ENCODE results near the gene PRKCE.
A peak's percentile ranks its signal among the peaks of the same experiment; 100 is the strongest.

PRKCE gene

DNA sequence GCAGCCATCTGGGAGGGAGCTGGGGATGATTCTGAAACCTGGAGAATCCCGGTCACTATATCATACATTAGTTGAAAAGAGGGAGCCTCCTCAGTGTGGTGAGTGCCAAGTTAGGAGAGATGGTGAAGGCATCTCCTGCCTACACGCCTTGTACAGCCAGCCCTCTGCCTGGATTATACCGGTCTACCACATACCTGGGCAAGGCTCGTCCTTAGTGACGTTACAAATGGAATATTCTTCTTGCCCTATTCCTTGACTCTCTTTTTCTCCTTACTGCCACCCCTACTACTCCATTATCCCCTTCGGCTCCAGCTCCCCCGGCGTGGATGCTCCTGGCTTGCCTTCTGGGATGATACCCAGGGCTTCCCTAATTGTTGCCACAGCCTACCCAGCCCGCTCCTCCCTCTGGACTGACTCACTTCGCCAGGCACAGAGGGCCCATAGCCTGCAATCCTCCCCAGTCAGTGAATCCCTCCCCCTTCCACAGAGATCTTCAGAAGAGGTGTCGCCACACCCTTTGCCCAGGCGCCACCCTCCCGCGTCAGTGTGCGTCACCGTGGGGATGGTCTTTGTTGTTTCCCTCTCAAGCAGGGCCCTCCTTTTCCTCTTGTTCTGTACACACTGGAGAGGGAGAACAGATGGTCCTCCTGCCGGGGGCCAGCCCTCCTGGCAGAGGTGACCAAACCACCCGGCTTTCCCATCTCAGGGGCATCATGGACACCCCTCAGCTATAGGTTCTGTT is 530.5 kb downstream of the PRKCE start:
- ATAC-seq, result no peak
- peaks cover 18% of the 10 kb centered on the region for H3K4me1 Mint-ChIP-seq

DNA sequence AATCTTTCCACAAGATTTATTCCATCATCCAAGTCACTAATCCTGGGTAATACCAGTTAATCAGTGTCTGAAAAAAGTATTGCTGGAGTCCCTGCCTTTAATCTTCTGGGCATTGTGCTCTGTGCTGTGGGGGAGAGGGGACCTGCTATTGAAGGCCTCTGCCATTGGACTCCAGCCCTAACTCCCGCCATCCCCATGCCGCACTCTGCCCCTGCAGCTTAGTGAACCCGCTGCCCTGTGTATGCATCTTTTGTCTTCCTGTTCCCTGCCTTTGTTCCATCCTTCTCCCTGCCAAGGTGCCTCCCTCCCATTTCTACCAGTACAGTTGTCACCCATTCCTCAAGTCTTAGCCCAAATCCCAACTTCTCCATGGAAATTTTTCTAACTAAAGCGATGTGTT is 532.0 kb downstream of the PRKCE start:
- Mint-ChIP-seq H3K4me3 (no peak overlapping the region), H3K27ac (no peak overlapping the region), H3K36me3 (ENCODE audit: low read depth) (no peaks in the 10 kb centered on the region), H3K9me3 (no peaks in the 10 kb centered on the region), H3K27me3 (no peaks in the 10 kb centered on the region), H3K4me1 (peaks cover 25% of the 10 kb centered on the region)
- ATAC-seq (no peak), DNase-seq (no peak)

More for the DNA sequence above, 530.5 kb downstream of the PRKCE start:
- Mint-ChIP-seq H3K27me3 (no peaks in the 10 kb centered on the region), H3K27ac (no peak overlapping the region), H3K9me3 (no peaks in the 10 kb centered on the region), H3K36me3 (ENCODE audit: low read depth) (no peaks in the 10 kb centered on the region), H3K4me3 (no peak overlapping the region)
- no peak for DNase-seq

DNA sequence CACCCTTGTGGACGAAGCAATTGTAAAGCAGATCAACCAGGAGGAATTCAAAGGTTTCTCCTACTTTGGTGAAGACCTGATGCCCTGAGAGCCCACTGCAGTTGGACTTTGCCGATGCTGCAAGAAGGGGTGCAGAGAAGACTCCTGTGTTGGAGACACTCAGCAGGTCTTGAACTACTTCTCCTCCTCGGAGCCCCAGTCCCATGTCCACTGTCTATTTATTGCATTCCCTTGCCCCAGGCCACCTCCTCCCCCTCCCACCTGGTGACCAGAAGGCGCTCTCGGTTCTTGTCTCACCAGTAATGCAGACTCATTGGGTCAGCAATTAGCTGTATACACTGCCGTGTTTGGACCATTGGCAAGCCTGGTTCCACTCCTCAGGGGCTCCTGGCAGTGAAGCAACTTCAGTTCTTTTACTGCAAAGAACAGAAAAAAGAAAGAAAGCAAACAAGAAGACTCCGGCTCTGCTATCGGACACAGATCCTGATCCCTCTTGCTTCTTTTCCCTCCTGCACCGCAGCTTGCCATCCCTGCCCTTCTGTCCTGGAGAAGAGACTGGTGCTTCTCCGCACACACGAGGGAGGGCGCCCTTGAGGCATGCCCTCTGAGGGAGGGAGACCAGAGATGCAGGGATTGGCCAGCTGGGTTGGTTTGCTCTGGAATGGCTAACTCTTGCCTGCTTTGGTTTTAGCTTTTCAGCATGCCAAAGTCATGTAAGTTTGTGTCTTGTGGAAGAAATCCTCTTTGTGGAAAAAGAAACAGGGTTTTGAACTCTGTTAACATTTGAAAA is 533.5 kb downstream of the PRKCE start:
- Mint-ChIP-seq H3K36me3 (ENCODE audit: low read depth) (no peaks in the 10 kb centered on the region), H3K4me3 (no peak overlapping the region), H3K9me3 (no peaks in the 10 kb centered on the region), H3K27ac (no peak overlapping the region), H3K27me3 (no peaks in the 10 kb centered on the region), H3K4me1 (peaks cover 13% of the 10 kb centered on the region)
- ATAC-seq, result no peak
- no peak for DNase-seq

DNA sequence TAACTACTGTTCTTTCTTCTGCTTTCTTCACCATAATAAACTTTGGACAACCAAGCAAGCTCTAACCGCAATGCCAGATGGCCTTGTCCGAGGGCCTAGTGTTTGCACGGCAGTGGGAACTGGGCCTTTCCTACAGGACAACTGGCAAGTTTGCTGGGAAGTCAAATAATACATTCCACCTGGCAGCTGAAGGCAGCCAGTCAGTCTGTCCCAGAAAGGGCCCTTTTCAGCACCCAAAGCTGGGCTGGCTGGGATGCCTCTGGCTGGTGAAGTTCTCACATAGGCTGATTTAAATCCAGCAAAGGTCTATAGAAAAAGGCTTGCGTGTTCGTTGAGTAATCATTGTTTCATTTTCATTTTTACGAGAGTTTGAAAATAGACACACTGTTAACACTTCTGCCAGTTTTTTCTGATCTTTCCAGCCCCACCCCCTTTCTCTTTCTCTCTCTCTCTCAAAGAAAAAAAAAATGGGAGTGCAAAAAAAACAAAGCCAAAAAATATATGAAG is 535.7 kb downstream of the PRKCE start:
- H3K27me3 Mint-ChIP-seq, result no peaks in the 10 kb centered on the region
- no peaks in the 10 kb centered on the region for H3K36me3 Mint-ChIP-seq (ENCODE audit: low read depth)
- no peaks in the 10 kb centered on the region for H3K9me3 Mint-ChIP-seq
- peak overlapping the region; percentile 55 for H3K27ac Mint-ChIP-seq
- peaks cover 13% of the 10 kb centered on the region for H3K4me1 Mint-ChIP-seq
- DNase-seq (peak; percentile 30), ATAC-seq (peak; percentile 90)
- H3K4me3 Mint-ChIP-seq, result peak overlapping the region; percentile 13

DNA sequence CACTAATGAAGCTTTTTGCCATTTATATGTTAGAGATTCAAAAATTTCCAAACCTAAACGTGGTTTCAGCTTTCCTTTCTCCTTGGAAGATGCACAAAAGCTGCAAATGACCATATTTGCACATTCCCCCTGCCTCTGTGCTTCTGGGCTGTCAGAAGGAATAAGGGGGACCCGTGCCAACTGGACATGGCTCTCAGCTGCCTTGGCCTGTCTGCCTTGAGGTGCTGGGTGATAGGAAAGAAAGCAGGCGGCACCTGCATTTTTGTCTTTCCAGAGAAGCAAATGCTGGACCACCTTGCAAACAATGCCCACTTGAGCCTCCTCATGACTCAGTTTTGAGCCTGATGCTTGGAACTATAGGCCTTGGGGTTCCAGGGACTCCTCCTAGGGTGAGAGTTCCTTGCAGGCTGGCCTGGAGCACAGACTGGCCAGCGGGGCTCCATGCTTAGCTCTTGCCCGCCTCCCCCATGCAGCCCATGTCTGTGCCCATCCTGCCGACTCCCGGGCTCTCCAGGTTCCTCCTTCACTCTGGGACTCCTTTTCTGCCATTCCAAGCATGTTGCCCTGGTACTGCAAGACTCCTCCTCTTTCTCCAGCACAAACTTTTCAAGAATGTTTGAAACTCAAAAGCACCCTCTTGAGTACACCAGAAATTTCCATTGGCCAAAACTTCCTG is 536.7 kb downstream of the PRKCE start:
- ATAC-seq (no peak), DNase-seq (no peak)
- no peaks in the 10 kb centered on the region for H3K9me3 Mint-ChIP-seq
- no peaks in the 10 kb centered on the region for H3K27me3 Mint-ChIP-seq
- peaks cover 13% of the 10 kb centered on the region for H3K4me1 Mint-ChIP-seq
- no peak overlapping the region for H3K4me3 Mint-ChIP-seq
- no peaks in the 10 kb centered on the region for H3K36me3 Mint-ChIP-seq (ENCODE audit: low read depth)
- H3K27ac Mint-ChIP-seq, result no peak overlapping the region

DNA sequence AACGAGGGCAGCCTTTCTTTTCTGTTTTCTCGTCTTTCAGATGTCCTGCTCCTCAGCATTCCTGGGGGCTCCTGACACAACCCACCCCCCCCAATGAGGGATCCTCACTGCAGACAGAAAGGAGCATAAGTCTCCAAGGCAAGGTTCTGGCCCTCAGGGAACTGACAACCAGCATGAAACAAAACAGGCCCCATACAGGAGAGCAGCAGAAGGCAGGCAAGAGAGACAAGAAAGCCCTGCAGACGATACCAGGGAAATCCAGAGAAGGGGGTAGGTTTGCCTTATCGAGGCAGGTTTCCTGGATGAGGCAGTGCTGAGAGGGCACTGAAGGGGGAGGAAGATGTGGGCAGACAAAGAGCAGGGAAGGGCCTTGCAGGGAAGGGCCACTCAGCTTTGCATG is 541.9 kb downstream of the PRKCE start:
- Mint-ChIP-seq H3K9me3 (no peaks in the 10 kb centered on the region), H3K27ac (no peak overlapping the region), H3K36me3 (ENCODE audit: low read depth) (no peaks in the 10 kb centered on the region), H3K4me1 (peaks cover 4% of the 10 kb centered on the region), H3K27me3 (no peaks in the 10 kb centered on the region), H3K4me3 (no peak overlapping the region)
- ATAC-seq (no peak), DNase-seq (no peak)

DNA sequence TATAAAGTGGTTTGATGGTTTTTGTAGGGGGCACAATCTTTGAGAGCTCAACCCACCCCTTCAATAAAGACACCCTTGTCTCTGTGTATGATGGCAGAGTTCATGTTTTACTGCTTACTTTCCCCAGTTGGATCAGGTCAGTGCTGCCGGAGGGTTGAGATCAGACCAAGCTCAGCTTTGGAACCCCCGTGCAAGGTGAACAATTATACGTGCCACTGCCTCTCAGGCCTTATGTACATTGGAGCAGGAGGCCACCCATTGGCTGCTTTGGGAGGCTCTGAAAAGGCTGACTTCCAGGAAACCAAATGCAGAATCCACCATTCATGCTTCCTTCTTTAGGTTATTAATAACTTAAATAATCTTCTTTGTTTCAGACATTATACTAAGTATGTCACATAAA is 542.4 kb downstream of the PRKCE start:
- no peak for ATAC-seq
- DNase-seq, result no peak
- Mint-ChIP-seq H3K4me3 (no peak overlapping the region), H3K9me3 (no peaks in the 10 kb centered on the region), H3K27me3 (no peaks in the 10 kb centered on the region), H3K4me1 (peaks cover 4% of the 10 kb centered on the region), H3K27ac (no peak overlapping the region), H3K36me3 (ENCODE audit: low read depth) (no peaks in the 10 kb centered on the region)

DNA sequence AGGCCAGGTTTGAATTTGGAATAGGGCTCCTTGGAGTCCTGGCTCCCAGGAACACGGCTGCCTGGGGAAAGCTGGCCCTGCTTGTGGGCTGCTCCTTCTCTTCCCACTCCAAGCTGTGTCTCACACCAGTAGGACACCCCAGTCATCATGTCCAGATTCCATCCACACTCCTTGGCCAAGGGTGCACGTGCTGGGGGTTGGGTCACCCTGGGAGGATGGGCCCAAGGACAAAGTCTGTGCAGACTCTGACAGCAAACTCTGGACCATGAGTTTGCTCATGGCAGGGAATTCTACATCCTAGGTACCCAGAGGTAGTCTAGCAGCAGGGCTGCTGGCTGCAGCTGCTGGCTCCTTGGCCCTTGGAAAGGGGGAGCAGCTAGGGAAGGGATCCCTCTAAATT is 543.4 kb downstream of the PRKCE start:
- DNase-seq, result no peak
- H3K27ac Mint-ChIP-seq, result no peak overlapping the region
- no peaks in the 10 kb centered on the region for H3K27me3 Mint-ChIP-seq
- H3K4me3 Mint-ChIP-seq, result no peak overlapping the region
- ATAC-seq, result no peak
- H3K4me1 Mint-ChIP-seq, result peaks cover 6% of the 10 kb centered on the region
- H3K36me3 Mint-ChIP-seq (ENCODE audit: low read depth), result no peaks in the 10 kb centered on the region
- no peaks in the 10 kb centered on the region for H3K9me3 Mint-ChIP-seq

DNA sequence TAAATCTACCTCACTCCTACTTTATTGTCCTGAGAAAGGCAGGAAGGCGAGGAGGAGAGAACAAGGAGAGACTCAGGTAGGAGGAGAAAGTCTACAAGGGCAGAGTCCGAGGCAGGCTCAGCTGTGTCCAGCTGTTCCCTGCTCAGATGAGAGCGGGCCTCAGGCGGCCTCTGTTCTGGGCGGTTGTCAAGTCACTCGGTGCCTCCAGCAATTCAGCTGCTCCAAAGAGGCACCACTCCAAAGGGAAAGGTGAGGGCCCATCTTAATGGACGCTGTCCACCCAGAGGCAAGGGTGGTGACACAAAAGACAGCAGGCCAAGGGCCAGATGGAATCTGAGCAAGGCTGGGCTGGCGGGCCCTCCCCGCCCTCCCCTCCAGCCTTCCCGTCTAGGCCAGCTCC is 544.3 kb downstream of the PRKCE start:
- Mint-ChIP-seq H3K36me3 (ENCODE audit: low read depth) (no peaks in the 10 kb centered on the region), H3K4me1 (peaks cover 13% of the 10 kb centered on the region), H3K4me3 (no peak overlapping the region), H3K27me3 (no peaks in the 10 kb centered on the region), H3K9me3 (no peaks in the 10 kb centered on the region), H3K27ac (no peak overlapping the region)
- ATAC-seq, result no peak
- DNase-seq, result no peak

DNA sequence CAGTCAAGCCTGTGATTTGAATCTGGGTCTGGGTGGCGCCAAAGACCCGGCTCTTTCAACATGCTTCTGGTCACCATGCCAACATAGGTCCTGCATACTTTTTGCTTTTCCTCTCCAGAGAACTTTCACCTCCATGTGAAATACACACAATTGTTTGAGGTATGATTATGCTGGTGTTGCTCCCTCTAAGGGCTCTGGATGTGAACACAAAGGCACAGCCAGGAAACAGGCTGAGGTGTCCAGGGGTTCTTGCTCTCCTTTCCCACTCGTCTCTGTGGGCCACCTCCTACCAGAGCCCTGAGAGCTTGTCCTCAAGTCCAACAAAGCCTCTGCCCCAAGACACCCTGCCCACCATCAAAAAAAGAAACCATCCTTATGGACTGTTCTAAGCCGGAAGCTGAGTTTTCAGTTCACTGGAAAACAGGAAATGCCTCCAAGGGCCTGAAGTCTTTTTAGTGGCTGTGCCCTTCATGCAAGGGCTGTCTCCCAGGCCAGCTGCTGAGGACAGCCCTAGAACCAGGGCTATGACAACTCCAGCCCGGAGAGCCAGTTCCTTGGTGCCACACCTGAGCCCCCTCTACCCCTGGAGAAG is 545.5 kb downstream of the PRKCE start:
- Mint-ChIP-seq H3K27me3 (no peaks in the 10 kb centered on the region), H3K9me3 (no peaks in the 10 kb centered on the region), H3K27ac (no peak overlapping the region), H3K36me3 (ENCODE audit: low read depth) (no peaks in the 10 kb centered on the region), H3K4me3 (no peak overlapping the region), H3K4me1 (peaks cover 19% of the 10 kb centered on the region)
- DNase-seq (no peak), ATAC-seq (no peak)

DNA sequence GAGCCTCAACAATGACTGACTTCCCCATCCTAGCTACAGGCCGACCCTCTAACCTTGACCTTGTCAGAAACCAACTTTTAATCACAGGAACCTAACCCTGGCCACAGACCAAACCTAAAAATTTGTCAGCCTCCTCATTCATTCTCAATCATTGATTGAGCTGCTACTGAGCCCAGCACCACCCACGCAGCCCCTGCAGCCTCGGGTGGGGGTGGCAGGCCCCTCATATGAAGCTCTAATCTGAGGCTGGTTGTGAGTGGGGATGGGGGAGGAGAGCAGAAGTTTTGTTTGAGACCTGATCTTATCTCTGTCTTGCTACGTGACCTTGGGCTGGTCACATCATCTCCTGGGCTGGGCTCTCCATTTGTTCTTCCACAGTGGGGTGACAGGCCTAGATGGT is 546.2 kb downstream of the PRKCE start:
- Mint-ChIP-seq H3K27ac (no peak overlapping the region), H3K4me1 (peaks cover 19% of the 10 kb centered on the region), H3K9me3 (no peaks in the 10 kb centered on the region), H3K36me3 (ENCODE audit: low read depth) (no peaks in the 10 kb centered on the region), H3K27me3 (no peaks in the 10 kb centered on the region), H3K4me3 (no peak overlapping the region)
- DNase-seq, result no peak
- no peak for ATAC-seq

DNA sequence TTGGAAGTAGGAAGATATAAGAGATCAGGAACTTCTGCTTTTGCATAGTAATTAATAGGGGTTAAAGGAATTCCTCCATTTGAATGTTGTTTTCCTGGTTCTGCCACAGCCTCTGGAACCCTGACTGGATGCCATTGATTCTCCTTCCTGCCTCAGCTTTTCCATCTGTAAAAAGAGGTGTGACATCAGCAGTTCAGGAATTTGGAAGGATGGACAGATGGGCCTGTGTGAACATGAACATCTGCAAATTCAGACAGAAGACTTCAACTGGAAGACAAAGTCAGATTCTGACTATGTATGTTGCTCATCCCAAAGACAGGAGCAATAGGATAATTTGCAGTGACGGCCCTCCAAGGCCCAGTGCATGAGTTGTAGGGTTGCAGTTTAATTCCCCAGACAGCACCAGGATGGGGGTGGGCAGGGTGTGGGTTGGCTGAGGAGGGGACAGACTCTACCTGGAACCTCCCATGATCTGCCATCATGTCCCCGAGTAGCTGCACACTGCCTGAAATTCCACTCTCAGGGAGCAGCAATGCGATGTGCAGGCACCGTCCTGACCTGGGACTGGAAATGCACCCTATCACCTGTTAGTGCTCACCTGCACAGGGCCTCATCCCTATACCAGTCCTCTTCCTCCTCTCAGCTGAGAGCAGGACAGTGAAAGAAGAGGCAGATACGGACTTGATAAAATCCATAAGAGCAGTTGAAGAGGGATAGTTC is 546.8 kb downstream of the PRKCE start:
- H3K9me3 Mint-ChIP-seq, result peaks cover 4% of the 10 kb centered on the region
- H3K27me3 Mint-ChIP-seq, result no peaks in the 10 kb centered on the region
- no peak for ATAC-seq
- H3K4me3 Mint-ChIP-seq, result no peak overlapping the region
- H3K27ac Mint-ChIP-seq, result no peak overlapping the region
- peaks cover 26% of the 10 kb centered on the region for H3K4me1 Mint-ChIP-seq
- H3K36me3 Mint-ChIP-seq (ENCODE audit: low read depth), result no peaks in the 10 kb centered on the region
- DNase-seq, result no peak

DNA sequence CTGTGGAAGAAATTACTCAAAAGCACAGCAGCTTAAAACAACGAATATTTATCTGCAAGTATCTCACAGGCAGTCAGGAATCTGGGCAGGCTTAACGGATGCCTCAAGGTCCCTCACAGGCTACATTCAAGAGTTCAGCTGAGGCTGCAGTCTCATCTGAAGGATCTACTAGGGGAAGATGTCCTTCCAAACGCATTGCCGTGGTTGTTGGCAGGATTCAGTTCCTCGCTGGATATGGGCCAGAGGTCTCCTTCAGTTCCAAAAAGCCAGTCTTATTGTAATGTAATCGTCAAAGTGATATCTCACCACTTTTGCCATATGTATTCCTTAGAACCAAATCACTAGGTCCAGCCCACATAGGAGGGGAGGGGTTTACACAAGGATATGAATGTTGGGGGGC is 547.5 kb downstream of the PRKCE start:
- no peaks in the 10 kb centered on the region for H3K36me3 Mint-ChIP-seq (ENCODE audit: low read depth)
- ATAC-seq (no peak), DNase-seq (no peak)
- peaks cover 28% of the 10 kb centered on the region for H3K4me1 Mint-ChIP-seq
- no peak overlapping the region for H3K4me3 Mint-ChIP-seq
- no peak overlapping the region for H3K27ac Mint-ChIP-seq
- peaks cover 4% of the 10 kb centered on the region for H3K9me3 Mint-ChIP-seq
- H3K27me3 Mint-ChIP-seq, result no peaks in the 10 kb centered on the region

DNA sequence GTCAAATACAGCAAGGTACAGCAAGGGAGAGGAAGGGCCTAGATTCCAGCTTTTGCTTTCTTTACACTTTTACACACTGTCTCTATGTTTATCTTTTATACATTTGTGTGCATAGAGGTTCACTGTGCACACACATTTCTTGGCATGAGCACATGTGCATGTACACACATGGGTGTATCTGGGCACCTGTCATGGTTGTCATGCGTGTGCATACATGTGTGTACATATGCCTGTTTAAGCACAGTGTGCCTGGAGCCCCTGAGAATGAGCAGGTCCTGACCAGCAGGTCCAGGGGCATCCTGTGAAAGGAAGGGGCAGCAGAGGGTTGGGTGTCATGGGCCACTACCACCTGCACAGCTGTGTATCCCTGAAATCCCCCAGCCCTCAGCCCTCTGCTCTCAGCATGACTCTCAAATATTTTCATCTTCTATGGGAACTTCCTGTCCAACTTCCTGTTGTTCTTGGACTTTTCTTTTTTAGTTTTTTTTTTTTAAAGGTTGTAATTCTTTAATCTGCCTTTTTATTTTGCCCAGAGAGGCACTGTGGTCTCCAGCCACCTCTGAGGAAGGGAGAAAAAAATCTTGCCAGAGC is 548.7 kb downstream of the PRKCE start:
- Mint-ChIP-seq H3K27ac (no peak overlapping the region), H3K36me3 (ENCODE audit: low read depth) (no peaks in the 10 kb centered on the region), H3K4me3 (no peak overlapping the region), H3K4me1 (peaks cover 28% of the 10 kb centered on the region), H3K27me3 (no peaks in the 10 kb centered on the region), H3K9me3 (peaks cover 4% of the 10 kb centered on the region)
- DNase-seq (no peak), ATAC-seq (no peak)

Measured in activated naive CD8-positive, alpha-beta T cell treated with anti-CD3 and anti-CD28 coated beads, Interleukin-2, amount 50 U/mL, for 24 hours (primary cell).